Nephron (organoid): ENCODE results near the gene GRAP2.

Experiments used
- H3K27ac Mint-ChIP-seq, 3 experiments: 2 replicates each; pipeline ENCODE4 v1.8.0; 2020; ENCODE audit warnings: mixed read lengths in 3 of 3, mild to moderate bottlenecking in 2 of 3, moderate library complexity in 1 of 3
- H3K27me3 Mint-ChIP-seq: 2 replicates; pipeline ENCODE4 v1.8.0; 2021; ENCODE audit warnings: low read depth, mild to moderate bottlenecking, moderate library complexity, mixed read lengths
- H3K36me3 Mint-ChIP-seq: 2 replicates; pipeline ENCODE4 v1.8.0; 2020; ENCODE audit warnings: low read depth, mixed read lengths
- H3K4me1 Mint-ChIP-seq: 2 replicates; pipeline ENCODE4 v1.8.0; 2020; ENCODE audit warnings: mixed read lengths
- H3K4me3 Mint-ChIP-seq, 3 experiments: 2 replicates each; pipeline ENCODE4 v1.8.0; 2020; ENCODE audit warnings: mild to moderate bottlenecking in 3 of 3, mixed read lengths in 3 of 3, moderate library complexity in 2 of 3
- H3K9me3 Mint-ChIP-seq: 2 replicates; pipeline ENCODE4 v1.8.0; 2020; ENCODE audit warnings: mixed read lengths
- TF ChIP-seq, protein P1 (sequence below), 3 experiments: fragments of 200-600 bp; sonication (generic); IDR thresholded peaks; one replicate each; pipeline ENCODE4 v1.5.0; 2021; ENCODE audit warnings: antibody characterized with exemption in 3 of 3; ENCODE audit not compliant: unreplicated experiment in 3 of 3

The GRAP2 gene

DNA sequence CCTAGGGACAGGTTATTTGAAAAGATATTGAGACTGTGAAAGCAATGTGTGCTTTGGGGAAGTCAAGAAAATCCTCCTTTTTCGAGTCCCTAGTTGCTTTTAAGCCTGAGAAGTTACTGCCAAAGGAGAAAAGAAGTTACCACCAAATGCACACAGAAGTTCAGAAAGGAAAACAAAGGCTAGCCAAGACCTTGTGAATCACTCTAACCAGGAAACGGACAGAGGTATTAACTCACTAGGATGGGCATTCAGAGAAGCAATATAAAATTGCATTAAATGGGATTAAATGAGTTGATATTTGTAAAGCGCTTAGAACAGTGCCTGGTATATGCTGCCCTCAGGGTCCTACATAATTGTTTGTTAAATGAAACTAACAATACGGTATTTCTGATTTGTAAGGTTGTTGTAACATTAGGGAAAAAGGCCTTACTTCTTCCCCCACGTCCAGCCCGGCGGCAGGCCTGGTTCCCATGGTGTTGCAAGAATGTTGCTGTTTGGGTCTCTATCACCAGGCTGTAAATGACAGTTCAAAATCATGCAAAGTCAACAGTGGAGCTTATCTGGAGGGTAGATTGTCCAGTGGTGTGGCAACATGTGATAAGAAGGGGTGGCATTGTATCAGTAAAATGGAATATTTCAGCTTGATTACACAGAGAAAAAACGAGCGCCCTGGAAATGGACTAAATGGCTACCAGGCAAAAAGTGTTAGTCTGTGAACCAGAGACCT, 66.4 kb downstream of the GRAP2 start:
- H3K4me3 Mint-ChIP-seq = no peak overlapping the region

DNA sequence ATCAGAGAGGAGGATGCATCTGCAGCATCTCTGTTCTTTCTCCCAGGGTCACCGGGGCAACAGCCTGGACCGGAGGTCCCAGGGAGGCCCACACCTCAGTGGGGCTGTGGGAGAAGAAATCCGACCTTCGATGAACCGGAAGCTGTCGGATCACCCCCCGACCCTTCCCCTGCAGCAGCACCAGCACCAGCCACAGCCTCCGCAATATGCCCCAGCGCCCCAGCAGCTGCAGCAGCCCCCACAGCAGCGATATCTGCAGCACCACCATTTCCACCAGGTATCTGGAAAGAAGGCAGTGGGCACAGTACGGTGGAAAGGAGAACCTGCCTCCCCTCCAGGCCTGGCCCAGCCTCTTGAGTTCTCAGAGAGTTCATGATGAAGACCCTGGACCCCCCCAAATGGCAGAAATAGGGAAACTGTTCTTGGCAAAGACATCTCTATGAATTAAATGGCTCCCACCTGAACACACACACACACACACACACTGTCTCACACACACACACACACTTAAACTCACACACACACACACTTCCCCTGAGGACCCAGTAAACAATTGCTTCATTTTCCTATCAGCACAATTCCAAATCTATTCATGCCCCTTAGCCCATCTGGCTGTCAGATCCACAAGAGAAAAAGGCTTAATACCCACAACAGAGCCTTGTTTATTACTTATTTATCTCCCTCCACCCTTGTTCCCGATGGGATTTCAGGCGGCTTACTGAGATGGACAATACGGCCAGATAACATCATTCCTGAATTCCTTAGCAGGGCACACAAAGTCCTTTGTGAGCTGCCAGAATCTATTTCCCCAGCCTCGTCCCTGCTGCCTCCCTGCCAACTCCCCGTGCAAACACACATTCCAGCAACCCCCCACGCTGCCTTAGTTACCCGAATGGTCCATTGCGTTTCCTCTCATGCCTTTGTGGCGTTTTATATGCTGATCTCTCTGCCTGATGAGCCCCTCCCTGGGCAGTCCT, 67.4 kb downstream of the GRAP2 start:
- peaks cover 6% of the 10 kb centered on the region for H3K4me1 Mint-ChIP-seq
- no peaks in the 10 kb centered on the region for H3K36me3 Mint-ChIP-seq
- no peak overlapping the region for H3K27ac Mint-ChIP-seq
- no peak overlapping the region for H3K4me3 Mint-ChIP-seq
- H3K27me3 Mint-ChIP-seq = peaks cover 53% of the 10 kb centered on the region
- TF ChIP-seq, protein P1, sequence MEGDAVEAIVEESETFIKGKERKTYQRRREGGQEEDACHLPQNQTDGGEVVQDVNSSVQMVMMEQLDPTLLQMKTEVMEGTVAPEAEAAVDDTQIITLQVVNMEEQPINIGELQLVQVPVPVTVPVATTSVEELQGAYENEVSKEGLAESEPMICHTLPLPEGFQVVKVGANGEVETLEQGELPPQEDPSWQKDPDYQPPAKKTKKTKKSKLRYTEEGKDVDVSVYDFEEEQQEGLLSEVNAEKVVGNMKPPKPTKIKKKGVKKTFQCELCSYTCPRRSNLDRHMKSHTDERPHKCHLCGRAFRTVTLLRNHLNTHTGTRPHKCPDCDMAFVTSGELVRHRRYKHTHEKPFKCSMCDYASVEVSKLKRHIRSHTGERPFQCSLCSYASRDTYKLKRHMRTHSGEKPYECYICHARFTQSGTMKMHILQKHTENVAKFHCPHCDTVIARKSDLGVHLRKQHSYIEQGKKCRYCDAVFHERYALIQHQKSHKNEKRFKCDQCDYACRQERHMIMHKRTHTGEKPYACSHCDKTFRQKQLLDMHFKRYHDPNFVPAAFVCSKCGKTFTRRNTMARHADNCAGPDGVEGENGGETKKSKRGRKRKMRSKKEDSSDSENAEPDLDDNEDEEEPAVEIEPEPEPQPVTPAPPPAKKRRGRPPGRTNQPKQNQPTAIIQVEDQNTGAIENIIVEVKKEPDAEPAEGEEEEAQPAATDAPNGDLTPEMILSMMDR (IDR thresholded peaks at IDR 0.05; ENCODE audit: unreplicated experiment in 3 of 3) = no peak
- H3K9me3 Mint-ChIP-seq = no peaks in the 10 kb centered on the region

More for the DNA sequence above, 66.4 kb downstream of the GRAP2 start:
- Mint-ChIP-seq H3K36me3 (no peaks in the 10 kb centered on the region), H3K9me3 (no peaks in the 10 kb centered on the region), H3K4me1 (peaks cover 6% of the 10 kb centered on the region), H3K27me3 (peaks cover 43% of the 10 kb centered on the region), H3K27ac (no peak overlapping the region)
- TF ChIP-seq, protein P1 (IDR thresholded peaks at IDR 0.05; ENCODE audit: unreplicated experiment in 3 of 3) = no peak

DNA sequence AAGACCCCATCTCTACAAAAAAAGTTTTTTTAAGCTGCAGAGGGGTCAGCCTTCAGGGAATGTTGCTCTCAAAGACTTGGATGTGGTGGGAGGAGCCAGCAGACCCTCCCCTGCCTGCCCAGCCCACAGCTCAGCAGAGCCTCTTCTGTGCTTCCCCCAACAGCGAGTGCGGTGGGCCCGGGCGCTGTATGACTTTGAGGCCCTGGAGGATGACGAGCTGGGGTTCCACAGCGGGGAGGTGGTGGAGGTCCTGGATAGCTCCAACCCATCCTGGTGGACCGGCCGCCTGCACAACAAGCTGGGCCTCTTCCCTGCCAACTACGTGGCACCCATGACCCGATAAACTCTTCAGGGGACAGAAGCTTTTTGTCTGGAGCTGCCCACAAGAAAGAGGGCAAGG, 69.9 kb downstream of the GRAP2 start:
- no peak overlapping the region for H3K27ac Mint-ChIP-seq
- peaks cover 51% of the 10 kb centered on the region for H3K27me3 Mint-ChIP-seq
- H3K4me3 Mint-ChIP-seq = no peak overlapping the region
- no peaks in the 10 kb centered on the region for H3K36me3 Mint-ChIP-seq
- TF ChIP-seq, protein P1 (IDR thresholded peaks at IDR 0.05; ENCODE audit: unreplicated experiment in 3 of 3) = no peak
- no peaks in the 10 kb centered on the region for H3K9me3 Mint-ChIP-seq
- peaks cover 6% of the 10 kb centered on the region for H3K4me1 Mint-ChIP-seq

DNA sequence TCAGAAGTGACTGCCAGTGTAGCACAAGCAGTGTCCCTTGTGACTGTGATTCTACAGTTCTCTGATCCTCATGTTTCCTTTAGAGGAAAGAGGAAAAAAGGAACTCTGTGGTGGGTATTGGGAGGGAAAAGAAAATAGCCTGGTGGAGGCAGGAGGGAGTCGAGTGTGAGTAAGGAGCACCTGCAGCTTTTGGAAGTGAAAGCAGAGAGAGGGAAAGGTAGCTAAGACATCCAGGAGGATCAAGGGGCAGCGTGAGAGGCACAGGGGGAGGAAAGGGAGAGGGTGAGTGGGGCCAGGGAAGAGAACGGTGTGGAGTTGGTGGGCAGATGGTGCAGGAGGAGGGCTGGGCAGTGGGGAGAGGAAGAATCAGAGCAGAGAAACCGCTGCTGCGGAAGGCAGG, 71.8 kb downstream of the GRAP2 start:
- Mint-ChIP-seq H3K4me3 (no peak overlapping the region), H3K4me1 (peaks cover 6% of the 10 kb centered on the region)

DNA sequence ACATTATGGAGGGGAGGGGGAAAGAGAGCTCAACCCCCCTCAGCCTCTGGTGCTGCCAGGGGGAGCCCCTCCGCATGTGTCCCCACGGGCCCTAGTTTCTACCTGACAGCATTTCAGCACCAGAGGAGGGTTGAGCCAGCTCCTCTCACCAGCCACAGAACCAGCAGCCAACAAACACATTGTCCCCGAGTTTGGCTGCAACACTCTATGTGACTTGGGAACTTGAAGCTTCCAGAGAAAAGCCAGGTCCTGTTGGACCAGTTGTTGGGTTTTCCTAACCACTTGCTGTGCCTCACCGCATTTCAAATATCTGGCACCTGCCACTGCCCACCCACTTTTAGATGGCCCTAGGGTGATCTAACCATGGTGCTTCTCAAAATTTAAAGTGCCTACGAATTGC, 72.8 kb downstream of the GRAP2 start:
- Mint-ChIP-seq H3K9me3 (no peaks in the 10 kb centered on the region), H3K27me3 (peaks cover 55% of the 10 kb centered on the region), H3K4me3 (no peak overlapping the region), H3K27ac (no peak overlapping the region), H3K36me3 (no peaks in the 10 kb centered on the region), H3K4me1 (peaks cover under 1% of the 10 kb centered on the region)
- TF ChIP-seq, protein P1 (IDR thresholded peaks at IDR 0.05; ENCODE audit: unreplicated experiment in 3 of 3) = no peak

More for the DNA sequence above, 71.8 kb downstream of the GRAP2 start:
- Mint-ChIP-seq H3K27me3 (peaks cover 59% of the 10 kb centered on the region), H3K27ac (no peak overlapping the region), H3K36me3 (no peaks in the 10 kb centered on the region), H3K9me3 (no peaks in the 10 kb centered on the region)
- TF ChIP-seq, protein P1 (IDR thresholded peaks at IDR 0.05; ENCODE audit: unreplicated experiment in 3 of 3) = no peak
